H1 (cell line): ENCODE data around the gene CAVIN2. TPM values are rescaled to one million over a fixed set of nuclear protein-coding genes. Genes with fewer than 3 reads are reported as not detected.

Experiments used
- CTCF ChIA-PET: fragments of 300-600 bp; sonication (Branson Sonifier 250); formaldehyde crosslinking; loops from one replicate; lab custom pipeline; 2021; ENCODE audit not compliant: partially characterized antibody; lab: Charles Lee
- POLR2A ChIA-PET: fragments of 300-600 bp; sonication (Branson Sonifier 250); formaldehyde crosslinking; loops from one replicate; lab custom pipeline; 2021; ENCODE audit warnings: inconsistent platforms; ENCODE audit not compliant: partially characterized antibody; lab: Charles Lee
- DNase-seq, 2 experiments: peaks; one replicate each; pipeline versions ENCODE4 v3.0.0 to v3.0.0-alpha.2; 2010 to 2022; ENCODE audit warnings: low spot score in 2 of 2, low read depth in 1 of 2, mixed read lengths in 1 of 2
- FAIRE-seq: peaks from 2 replicates; lab custom pipeline; 2011; peaks lifted over from hg19 to GRCh38; lab: Jason Lieb, UNC
- H2AFZ ChIP-seq: 2 replicates; pipeline ENCODE4 v1.8.1; 2012; ENCODE audit warnings: low read length, inconsistent platforms
- H2AK5ac ChIP-seq: 2 replicates; pipeline ENCODE4 v1.6.1; 2013; ENCODE audit warnings: low read depth, low read length
- H2BK120ac ChIP-seq: replicated peaks from 2 replicates; pipeline ENCODE3; 2013; ENCODE audit warnings: low read depth, low read length, inconsistent platforms
- H2BK12ac ChIP-seq: 2 replicates; pipeline ENCODE4 v1.6.1; 2013; ENCODE audit warnings: low read depth, low read length
- H2BK15ac ChIP-seq: 2 replicates; pipeline ENCODE4 v1.6.1; 2013; ENCODE audit warnings: low read length
- H2BK20ac ChIP-seq: 2 replicates; pipeline ENCODE4 v1.6.1; 2013; ENCODE audit warnings: low read length
- H2BK5ac ChIP-seq: 2 replicates; pipeline ENCODE4 v1.6.1; 2013; ENCODE audit warnings: low read depth, low read length
- H3K14ac ChIP-seq: 2 replicates; pipeline ENCODE4 v1.6.1; 2013; ENCODE audit warnings: inconsistent platforms; ENCODE audit not compliant: insufficient read length
- H3K18ac ChIP-seq: 2 replicates; pipeline ENCODE4 v1.6.1; 2013; ENCODE audit warnings: low read length; ENCODE audit errors: extremely low read depth
- H3K23ac ChIP-seq: 2 replicates; pipeline ENCODE4 v1.6.1; 2013; ENCODE audit warnings: inconsistent platforms; ENCODE audit not compliant: insufficient read length
- H3K23me2 ChIP-seq: 2 replicates; pipeline ENCODE4 v1.6.1; 2013; ENCODE audit warnings: low read depth, low read length
- H3K27ac ChIP-seq: 2 replicates; pipeline ENCODE4 v1.6.1; 2011; ENCODE audit warnings: low read depth, low read length, inconsistent platforms
- H3K27me3 ChIP-seq, 4 experiments: replicated peaks in 1 of 4; 1 replicate in 1 of 4; 2 replicates in 3 of 4; pipeline versions ENCODE4 v1.6.1 to v1.8.1; 2011 to 2013; ENCODE audit warnings: low read length in 3 of 4, mild to moderate bottlenecking in 3 of 4, inconsistent platforms in 2 of 4, mixed read lengths in 2 of 4, moderate library complexity in 1 of 4; ENCODE audit not compliant: control insufficient read depth in 3 of 4, insufficient read depth in 3 of 4; ENCODE audit errors: extremely low read depth in 1 of 4
- H3K36me3 ChIP-seq, 4 experiments: 2 replicates each; pipeline versions ENCODE4 v1.6.1 to v1.8.1; 2011 to 2013; ENCODE audit warnings: mild to moderate bottlenecking in 4 of 4, low read length in 3 of 4, moderate library complexity in 2 of 4, control low read depth in 1 of 4, inconsistent platforms in 1 of 4; ENCODE audit not compliant: insufficient read depth in 4 of 4, control insufficient read depth in 2 of 4
- H3K4ac ChIP-seq: replicated peaks from 2 replicates; pipeline ENCODE3; 2013; ENCODE audit warnings: low read length, low read depth, mixed read lengths, inconsistent platforms; ENCODE audit not compliant: insufficient read length
- H3K4me1 ChIP-seq, 4 experiments: replicated peaks in 1 of 4; 1 replicate in 1 of 4; 2 replicates in 3 of 4; pipeline versions ENCODE4 v1.6.1 to v1.8.1; 2011 to 2013; ENCODE audit warnings: low read length in 3 of 4, inconsistent platforms in 2 of 4, mixed read lengths in 1 of 4; ENCODE audit not compliant: insufficient read depth in 4 of 4, control insufficient read depth in 3 of 4
- H3K4me2 ChIP-seq, 2 experiments: 2 replicates each; pipeline versions ENCODE4 v1.6.1 to v1.8.1; 2011 to 2013; ENCODE audit warnings: low read depth in 2 of 2, low read length in 2 of 2, control low read depth in 1 of 2, inconsistent platforms in 1 of 2, mild to moderate bottlenecking in 1 of 2; ENCODE audit not compliant: insufficient read depth in 1 of 2
- H3K4me3 ChIP-seq, 4 experiments: fragments of 200-600, 300-600 bp in 1 of 4; sonication (generic), shearing (Covaris generic), sonication (Bioruptor Twin) in 1 of 4; 2 replicates each; pipeline versions ENCODE4 v1.5.1 to v1.8.1; 2011 to 2016; ENCODE audit warnings: low read length in 4 of 4, low read depth in 3 of 4, control low read depth in 2 of 4, inconsistent platforms in 2 of 4, mild to moderate bottlenecking in 2 of 4, mixed read lengths in 1 of 4, moderate library complexity in 1 of 4; ENCODE audit not compliant: insufficient read depth in 2 of 4; ENCODE audit errors: extremely low read depth in 1 of 4
- H3K56ac ChIP-seq: replicated peaks from 2 replicates; pipeline ENCODE3; 2013; ENCODE audit warnings: low read depth, mild to moderate bottlenecking, mixed read lengths, low read length, inconsistent platforms; ENCODE audit not compliant: insufficient read length
- H3K79me1 ChIP-seq: 2 replicates; pipeline ENCODE4 v1.6.1; 2013; ENCODE audit warnings: low read depth, low read length, control low read depth
- H3K79me2 ChIP-seq, 2 experiments: 2 replicates each; pipeline versions ENCODE4 v1.6.1 to v1.8.1; 2012 to 2013; ENCODE audit warnings: low read length in 2 of 2, mild to moderate bottlenecking in 2 of 2, inconsistent platforms in 1 of 2; ENCODE audit not compliant: insufficient read depth in 2 of 2, control insufficient read depth in 1 of 2
- H3K9ac ChIP-seq, 4 experiments: replicated peaks in 1 of 4; 1 replicate in 1 of 4; 2 replicates in 3 of 4; pipeline versions ENCODE4 v1.6.1 to v1.8.1; 2011 to 2013; ENCODE audit warnings: low read depth in 3 of 4, low read length in 3 of 4, control low read depth in 2 of 4, mild to moderate bottlenecking in 2 of 4, moderate library complexity in 2 of 4, inconsistent platforms in 1 of 4; ENCODE audit errors: extremely low read depth in 1 of 4
- H3K9me3 ChIP-seq, 2 experiments: 2 replicates each; pipeline versions ENCODE4 v1.6.1 to v1.8.1; 2012 to 2013; ENCODE audit warnings: mild to moderate bottlenecking in 2 of 2, moderate library complexity in 2 of 2, control low read depth in 1 of 2, inconsistent platforms in 1 of 2, low read depth in 1 of 2, low read length in 1 of 2, mixed read lengths in 1 of 2; ENCODE audit not compliant: insufficient read depth in 2 of 2
- H4K20me1 ChIP-seq, 2 experiments: replicated peaks in 1 of 2; 2 replicates each; pipeline versions ENCODE3 to v1.8.1; 2011 to 2013; ENCODE audit warnings: inconsistent platforms in 2 of 2, low read length in 2 of 2, mild to moderate bottlenecking in 1 of 2; ENCODE audit not compliant: insufficient read depth in 2 of 2, control insufficient read depth in 1 of 2
- H4K5ac ChIP-seq: 2 replicates; pipeline ENCODE4 v1.6.1; 2013; ENCODE audit warnings: low read length, low read depth, mixed read lengths, inconsistent platforms; ENCODE audit not compliant: insufficient read length
- H4K8ac ChIP-seq: 2 replicates; pipeline ENCODE4 v1.8.0; 2013; ENCODE audit warnings: mild to moderate bottlenecking, moderate library complexity, low read length, inconsistent platforms; ENCODE audit not compliant: insufficient read depth; ENCODE audit errors: extremely low read depth
- H4K91ac ChIP-seq: replicated peaks from 2 replicates; pipeline ENCODE3; 2013; ENCODE audit warnings: low read length, mixed read lengths, inconsistent platforms; ENCODE audit not compliant: insufficient read length
- CBX5 ChIP-seq: fragments of 300-800, 300-1000 bp; sonication (generic); IDR thresholded peaks from 2 replicates; pipeline ENCODE4 v1.7.1; 2016; ENCODE audit warnings: antibody characterized with exemption, low read length, low read depth
- CEBPB ChIP-seq: IDR thresholded peaks from 2 replicates; pipeline ENCODE4 v1.6.1; 2012; ENCODE audit warnings: low read depth, low read length
- CTBP2 ChIP-seq: IDR thresholded peaks from 2 replicates; pipeline ENCODE4 v1.7.0; 2011; ENCODE audit warnings: borderline replicate concordance, mild to moderate bottlenecking, moderate library complexity, mixed read lengths, low read length; ENCODE audit not compliant: insufficient read depth, insufficient read length
- GTF2F1 ChIP-seq: IDR thresholded peaks from 2 replicates; pipeline ENCODE4 v1.6.1; 2012; ENCODE audit warnings: low read depth, low read length, improper control_type of control experiment, borderline replicate concordance
- JUND ChIP-seq: IDR thresholded peaks from 2 replicates; pipeline ENCODE4 v1.6.1; 2011; ENCODE audit warnings: mild to moderate bottlenecking, improper control_type of control experiment, low read length
- KDM1A ChIP-seq: fragments of 200-600, 300-600 bp; sonication (generic); IDR thresholded peaks from 2 replicates; pipeline ENCODE4 v1.7.1; 2016; ENCODE audit warnings: mild to moderate bottlenecking, low read length, borderline replicate concordance
- POU5F1 ChIP-seq: IDR thresholded peaks from 2 replicates; pipeline ENCODE4 v1.6.1; 2011; ENCODE audit warnings: low read depth, mild to moderate bottlenecking, low read length, moderate library complexity
- SRF ChIP-seq: IDR thresholded peaks from 2 replicates; pipeline ENCODE4 v1.6.1; 2011; ENCODE audit warnings: mild to moderate bottlenecking, low read depth, low read length, moderate library complexity
- WGBS, 2 experiments: shearing (Covaris generic) in 1 of 2; methylation state at CpG; one replicate each; pipeline versions ENCODE4 v1.1.6 to v1.1.7; 2013 to 2015; ENCODE audit warnings: low lambda C conversion rate in 2 of 2, mixed read lengths in 2 of 2, inconsistent platforms in 1 of 2, low coverage in 1 of 2, missing lambda C conversion rate in 1 of 2; ENCODE audit not compliant: insufficient replicate concordance in 2 of 2, insufficient coverage in 1 of 2, insufficient read length in 1 of 2; ENCODE audit errors: extremely low coverage in 1 of 2, missing lambda C conversion rate in 1 of 2; 5-methylcytosine and 5-hydroxymethylcytosine counted together
- polyA plus RNA-seq, 7 experiments: library from polyadenylated mRNA; depleted of rRNA in 3 of 7; stranded (reverse) in 5 of 7; unstranded in 2 of 7; fragments of >200 nt in 5 of 7; fragments of 200-250 nt in 2 of 7; gene quantifications; 1 replicate in 5 of 7; 2 replicates in 1 of 7; 4 replicates in 1 of 7; pipeline versions ENCODE4 v1.2.1 to v1.2.3, GENCODE V29; 2011 to 2013; ENCODE audit warnings: missing spikeins in 2 of 7, mixed read lengths in 2 of 7
- total RNA-seq: library from RNA; stranded (reverse); fragmentation: NEBNext Ultra II Directional; extraction: Animal tissue kit (Norgen Biotek cat#: 25700); gene quantifications from 2 replicates; pipeline ENCODE4 v1.2.1, GENCODE V29; 2021
- TF ChIP-seq, protein P1 (sequence below): IDR thresholded peaks from 2 replicates; pipeline ENCODE4 v1.6.1; 2012; ENCODE audit warnings: inconsistent platforms

Gene CAVIN2
- total and polyA plus RNA-seq, 2 of the 8 experiments (the other 6 are each of a cell fraction or from before 2014, with no cell fraction given), result 0.03 TPM; not detected in 1

DNA sequence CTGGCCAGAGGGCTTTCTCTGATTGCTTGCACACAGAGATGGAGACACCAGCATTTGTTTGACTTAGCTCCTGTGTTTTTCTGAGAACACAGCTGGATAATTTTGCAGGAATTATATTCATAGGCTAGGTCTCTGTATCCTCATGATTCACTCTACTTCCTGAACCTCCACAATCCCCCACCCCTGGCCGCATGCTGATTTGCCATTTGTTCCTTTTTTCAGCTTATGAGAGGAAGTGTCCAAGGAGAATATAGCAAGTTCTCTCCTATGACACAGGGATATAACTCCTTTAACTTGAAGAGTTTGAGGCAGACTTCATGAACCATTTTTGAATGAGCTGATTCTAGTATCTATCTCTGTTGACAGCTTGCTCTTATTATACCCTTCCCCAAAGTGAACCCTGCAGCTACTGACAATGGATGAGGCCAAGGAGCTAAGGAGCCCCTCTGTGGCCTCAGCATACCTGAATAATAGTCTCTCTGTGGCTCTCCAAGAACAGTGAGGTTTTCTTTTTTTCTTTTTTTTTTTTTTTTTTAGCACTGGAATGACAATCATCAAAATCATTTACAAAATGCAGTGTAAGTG lies 15.4 kb downstream of the CAVIN2 start:
- Histone ChIP-seq H4K8ac (no peak overlapping the region), H3K27ac (no peak overlapping the region), H3K4ac (no peak overlapping the region), H2BK12ac (no peak overlapping the region), H4K20me1 (no peaks in the 10 kb centered on the region), H3K9me3 (no peaks in the 10 kb centered on the region), H3K23ac (no peak overlapping the region), H4K91ac (no peak overlapping the region), H2AFZ (0 out of 2 replicates have a peak overlapping the region, but pooled peaks have one; percentile 36), H3K56ac (no peak overlapping the region), H2BK15ac (no peak overlapping the region), H3K23me2 (no peaks in the 10 kb centered on the region), H3K18ac (no peak overlapping the region; the same call in 1 of the 2 replicates), H2BK5ac (no peak overlapping the region), H3K9ac (no peak overlapping the region), H2BK120ac (no peak overlapping the region), H3K27me3 (no peaks in the 10 kb centered on the region), H3K4me1 (peaks cover 0 to 11% (median 10%) of the 10 kb centered on the region in 4 experiments; a peak in 3 of 7 replicates), H3K4me2 (peak overlapping the region; percentile 31 to 46; a peak in 1 of 4 replicates), H3K36me3 (no peaks in the 10 kb centered on the region; a peak in 1 of 8 replicates), H3K79me1 (no peaks in the 10 kb centered on the region), H4K5ac (no peak overlapping the region), H2BK20ac (no peak overlapping the region), H3K4me3 (0 out of 8 replicates have a peak overlapping the region, but pooled peaks of 1 of the 4 experiments have one; percentile 25), H3K14ac (no peak overlapping the region), H3K79me2 (no peaks in the 10 kb centered on the region), H2AK5ac (no peak overlapping the region)
- WGBS, 2 experiments, result 82% methylated on average over 1 of the region's 1 CpG; no CpG with 5 or more reads in 1 of the 2 experiments
- no peak for DNase-seq
- CTCF ChIA-PET, result interaction anchor here (0.6 to 6.4 kb wide), 7 partner anchors 9 to 331 kb away, joined by 3 to 37 read pairs (median 5); no protein-coding TSS in a partner anchor
- peak; percentile 36 for FAIRE-seq
- POLR2A ChIA-PET, result no interaction called here
- TF ChIP-seq GTF2F1 (no peak), POU5F1 (no peak), JUND (no peak), CEBPB (no peak), SRF (no peak), KDM1A (no peak), CBX5 (no peak), CTBP2 (no peak)
- TF ChIP-seq, protein P1, sequence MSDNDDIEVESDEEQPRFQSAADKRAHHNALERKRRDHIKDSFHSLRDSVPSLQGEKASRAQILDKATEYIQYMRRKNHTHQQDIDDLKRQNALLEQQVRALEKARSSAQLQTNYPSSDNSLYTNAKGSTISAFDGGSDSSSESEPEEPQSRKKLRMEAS, result no peak
